Measurements from ENCODE around the gene SLC39A8. TPM values are rescaled to one million over a fixed set of nuclear protein-coding genes. Genes with fewer than 3 reads are reported as not detected.

SLC39A8 gene
- total RNA-seq, 6 experiments from 2014 or later = 19.4 to 24.7 (median 23.3) TPM

GRCh38 chr4:102319594-102319993 is 25.7 kb downstream of the SLC39A8 start:
- no peak for DNase-seq
- no peak for TF ChIP-seq POLR2A (IDR thresholded peaks at IDR 0.05)
- TF ChIP-seq, protein P1, sequence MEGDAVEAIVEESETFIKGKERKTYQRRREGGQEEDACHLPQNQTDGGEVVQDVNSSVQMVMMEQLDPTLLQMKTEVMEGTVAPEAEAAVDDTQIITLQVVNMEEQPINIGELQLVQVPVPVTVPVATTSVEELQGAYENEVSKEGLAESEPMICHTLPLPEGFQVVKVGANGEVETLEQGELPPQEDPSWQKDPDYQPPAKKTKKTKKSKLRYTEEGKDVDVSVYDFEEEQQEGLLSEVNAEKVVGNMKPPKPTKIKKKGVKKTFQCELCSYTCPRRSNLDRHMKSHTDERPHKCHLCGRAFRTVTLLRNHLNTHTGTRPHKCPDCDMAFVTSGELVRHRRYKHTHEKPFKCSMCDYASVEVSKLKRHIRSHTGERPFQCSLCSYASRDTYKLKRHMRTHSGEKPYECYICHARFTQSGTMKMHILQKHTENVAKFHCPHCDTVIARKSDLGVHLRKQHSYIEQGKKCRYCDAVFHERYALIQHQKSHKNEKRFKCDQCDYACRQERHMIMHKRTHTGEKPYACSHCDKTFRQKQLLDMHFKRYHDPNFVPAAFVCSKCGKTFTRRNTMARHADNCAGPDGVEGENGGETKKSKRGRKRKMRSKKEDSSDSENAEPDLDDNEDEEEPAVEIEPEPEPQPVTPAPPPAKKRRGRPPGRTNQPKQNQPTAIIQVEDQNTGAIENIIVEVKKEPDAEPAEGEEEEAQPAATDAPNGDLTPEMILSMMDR (IDR thresholded peaks at IDR 0.05) = no peak
- Histone ChIP-seq H3K4me1 (peaks cover 0 to 13% (median 0%) of the 10 kb centered on the region in 4 donors), H3K27ac (no peak overlapping the region), H3K27me3 (no peaks in the 10 kb centered on the region), H3K4me3 (no peak overlapping the region), H3K9me3 (no peaks in the 10 kb centered on the region), H3K36me3 (no peaks in the 10 kb centered on the region)
- WGBS (ENCODE audit: insufficient coverage, low coverage, low lambda C conversion rate, missing lambda C conversion rate) = 52% methylated on average over 3 of the region's 3 CpGs
- intact Hi-C loops (cut with DNase I) = no loop called here
- ATAC-seq = no peak

DNA sequence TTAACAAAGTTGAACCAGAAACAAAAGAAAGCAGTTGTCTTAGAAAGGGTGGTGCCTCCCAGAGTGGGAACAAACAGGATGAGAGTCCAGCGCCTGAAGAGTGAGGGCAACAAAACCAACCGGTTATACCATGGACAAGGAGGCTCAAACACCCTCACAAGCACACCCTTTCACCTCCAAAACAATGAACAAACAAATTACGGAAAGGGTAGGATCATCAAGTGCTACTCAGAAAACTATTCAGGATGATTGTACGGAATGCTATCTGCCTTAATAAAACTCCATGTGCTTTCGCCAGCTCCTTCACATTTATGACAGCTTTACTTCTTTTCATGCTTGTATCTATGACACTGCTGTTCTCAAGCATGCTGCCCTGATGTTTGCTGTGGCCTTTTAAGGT is 26.8 kb downstream of the SLC39A8 start:
- TF ChIP-seq, protein P1 (IDR thresholded peaks at IDR 0.05) = no peak
- no peak for TF ChIP-seq POLR2A (IDR thresholded peaks at IDR 0.05)
- no peak for DNase-seq
- intact Hi-C loops (cut with DNase I) = no loop called here
- peaks cover 0 to 13% (median 0%) of the 10 kb centered on the region in 4 donors for H3K4me1 ChIP-seq
- H3K4me3 ChIP-seq = no peak overlapping the region
- no peak for ATAC-seq
- no peak overlapping the region for H3K27ac ChIP-seq
- 92% methylated on average over 5 of the region's 5 CpGs for WGBS (ENCODE audit: insufficient coverage, low coverage, low lambda C conversion rate, missing lambda C conversion rate)
- no peaks in the 10 kb centered on the region for H3K27me3 ChIP-seq
- no peaks in the 10 kb centered on the region for H3K9me3 ChIP-seq
- H3K36me3 ChIP-seq = no peaks in the 10 kb centered on the region

GRCh38 chr4:102318105-102318504 is 27.2 kb downstream of the SLC39A8 start:
- H3K4me1 ChIP-seq = peaks cover 0 to 13% (median 0%) of the 10 kb centered on the region in 4 donors
- H3K4me3 ChIP-seq = no peak overlapping the region
- H3K9me3 ChIP-seq = no peaks in the 10 kb centered on the region
- H3K27me3 ChIP-seq = no peaks in the 10 kb centered on the region
- intact Hi-C loops (cut with DNase I) = no loop called here
- H3K36me3 ChIP-seq = no peaks in the 10 kb centered on the region
- H3K27ac ChIP-seq = no peak overlapping the region
- ATAC-seq = no peak
- DNase-seq = no peak
- TF ChIP-seq, protein P1 (IDR thresholded peaks at IDR 0.05) = no peak
- no peak for TF ChIP-seq POLR2A (IDR thresholded peaks at IDR 0.05)
- 57% methylated on average over 3 of the region's 3 CpGs for WGBS (ENCODE audit: insufficient coverage, low coverage, low lambda C conversion rate, missing lambda C conversion rate)

DNA sequence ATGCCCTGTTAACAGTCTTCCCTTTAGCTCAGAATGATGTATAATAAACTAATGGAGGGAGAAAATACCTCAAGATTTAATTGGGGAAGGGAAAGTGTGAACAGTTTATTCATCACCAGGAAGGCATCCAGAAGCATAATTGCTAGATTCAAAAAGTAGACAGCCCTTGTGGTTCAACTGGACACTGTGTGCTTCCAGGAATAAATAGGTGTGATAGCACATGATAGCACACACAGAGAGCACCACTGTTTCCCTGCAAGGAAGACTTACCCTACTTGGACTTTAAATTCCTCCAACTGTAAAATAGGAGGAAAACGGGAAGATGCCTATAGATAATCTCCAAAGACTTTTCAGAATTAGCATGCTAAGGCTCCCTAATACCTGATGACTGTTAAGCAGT is 27.8 kb downstream of the SLC39A8 start:
- no peaks in the 10 kb centered on the region for H3K36me3 ChIP-seq
- ATAC-seq (no peak), DNase-seq (no peak)
- no peak overlapping the region for H3K27ac ChIP-seq
- 67% methylated on average over 1 of the region's 1 CpG for whole genome bisulfite sequencing (ENCODE audit: insufficient coverage, low coverage, low lambda C conversion rate, missing lambda C conversion rate)
- peaks cover 0 to 13% (median 0%) of the 10 kb centered on the region in 4 donors for H3K4me1 ChIP-seq
- intact Hi-C loops (cut with DNase I) = no loop called here
- no peak for TF ChIP-seq POLR2A (IDR thresholded peaks at IDR 0.05)
- TF ChIP-seq, protein P1 (IDR thresholded peaks at IDR 0.05) = no peak
- no peak overlapping the region for H3K4me3 ChIP-seq
- H3K27me3 ChIP-seq = no peaks in the 10 kb centered on the region
- H3K9me3 ChIP-seq = no peaks in the 10 kb centered on the region

DNA sequence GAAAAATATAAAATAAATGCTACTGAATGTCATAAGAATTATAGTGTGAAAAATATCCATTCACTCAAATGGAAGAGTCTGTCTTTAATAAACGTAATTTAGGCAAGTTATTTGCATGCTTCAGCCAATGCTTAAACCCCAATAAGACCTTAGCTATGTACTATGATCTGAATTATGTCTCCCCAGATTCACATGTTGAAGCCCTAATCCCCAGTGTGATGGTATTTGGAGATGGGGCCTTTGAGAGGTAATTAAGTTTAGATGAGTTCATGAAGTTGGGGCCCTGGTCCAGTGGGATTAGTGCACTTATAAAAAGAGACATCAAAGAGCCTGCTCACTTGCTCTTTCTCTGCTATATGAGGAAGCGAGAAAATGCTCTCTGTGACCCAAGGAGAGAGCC is 28.7 kb downstream of the SLC39A8 start:
- H3K27me3 ChIP-seq = no peaks in the 10 kb centered on the region
- H3K27ac ChIP-seq = no peak overlapping the region
- TF ChIP-seq, protein P1 (IDR thresholded peaks at IDR 0.05) = no peak
- no peak for TF ChIP-seq POLR2A (IDR thresholded peaks at IDR 0.05)
- no peak overlapping the region for H3K4me3 ChIP-seq
- no peaks in the 10 kb centered on the region for H3K36me3 ChIP-seq
- ATAC-seq = no peak
- no peak for DNase-seq
- H3K9me3 ChIP-seq = no peaks in the 10 kb centered on the region
- H3K4me1 ChIP-seq = peaks cover 0 to 13% (median 0%) of the 10 kb centered on the region in 4 donors
- 90% methylated on average over 1 of the region's 2 CpGs for WGBS (ENCODE audit: insufficient coverage, low coverage, low lambda C conversion rate, missing lambda C conversion rate)
- intact Hi-C loops (cut with DNase I) = no loop called here

Data from right lobe of liver (tissue), 6 donors.